ENCODE data around the gene FARP1. TPM values are rescaled to one million over a fixed set of nuclear protein-coding genes. Genes with fewer than 3 reads are reported as not detected.

FARP1 gene
- total and polyA plus RNA-seq, 2 of the 8 experiments (the other 6 are each of a cell fraction or from before 2014, with no cell fraction given), result 24.7 to 104 TPM

GRCh38 chr13:98156259-98156658 lies 13.4 kb downstream of the FARP1 start:
- no peak overlapping the region for H2BK20ac ChIP-seq (ENCODE audit: low read length)
- H4K8ac ChIP-seq (ENCODE audit: extremely low read depth, insufficient read depth, low read length), result no peak overlapping the region
- H3K27ac ChIP-seq (ENCODE audit: low read depth, low read length), result no peak overlapping the region
- H3K4me3 ChIP-seq (ENCODE audit: extremely low read depth in 1 of 4, insufficient read depth in 2 of 4, low read depth in 3 of 4, low read length in 4 of 4), result no peak overlapping the region
- no peak overlapping the region for H2BK5ac ChIP-seq (ENCODE audit: low read depth, low read length)
- H3K9ac ChIP-seq (replicated peaks in 1 of 4; ENCODE audit: extremely low read depth in 1 of 4, low read depth in 3 of 4, low read length in 3 of 4), result no peak overlapping the region
- H3K56ac ChIP-seq (replicated peaks; ENCODE audit: insufficient read length, low read depth, low read length), result no peak overlapping the region
- no peak overlapping the region for H3K4ac ChIP-seq (replicated peaks; ENCODE audit: insufficient read length, low read depth, low read length)
- peaks cover 0 to 4% of the 10 kb centered on the region in 2 experiments for H4K20me1 ChIP-seq (replicated peaks in 1 of 2; ENCODE audit: control insufficient read depth in 1 of 2, insufficient read depth in 2 of 2, low read length in 2 of 2)
- no peak overlapping the region for H4K5ac ChIP-seq (ENCODE audit: insufficient read length, low read depth, low read length)
- WGBS, 2 experiments (ENCODE audit: extremely low coverage in 1 of 2, insufficient coverage in 1 of 2, insufficient read length in 1 of 2, insufficient replicate concordance in 2 of 2, low coverage in 1 of 2, low lambda C conversion rate in 2 of 2, missing lambda C conversion rate in 1 of 2), result 83% methylated on average over 2 of the region's 2 CpGs; no CpG with 5 or more reads in 1 of the 2 experiments
- peaks cover 7% of the 10 kb centered on the region; the same call in 1 of the 2 replicates for H3K79me1 ChIP-seq (ENCODE audit: low read depth, low read length)
- no peak overlapping the region for H3K4me2 ChIP-seq (ENCODE audit: insufficient read depth in 1 of 2, low read depth in 2 of 2, low read length in 2 of 2)
- H3K23me2 ChIP-seq (ENCODE audit: low read depth, low read length), result no peaks in the 10 kb centered on the region
- TF ChIP-seq SRF (IDR thresholded peaks at IDR 0.05; ENCODE audit: low read depth, low read length) (no peak), SIRT6 (IDR thresholded peaks at IDR 0.05; ENCODE audit: low read length) (no peak), TAF7 (optimal IDR thresholded peaks at IDR 0.05; ENCODE audit: borderline replicate concordance, low read depth, low read length) (no peak), JUND (IDR thresholded peaks at IDR 0.05; ENCODE audit: low read length) (no peak)
- TF ChIP-seq, protein P1, sequence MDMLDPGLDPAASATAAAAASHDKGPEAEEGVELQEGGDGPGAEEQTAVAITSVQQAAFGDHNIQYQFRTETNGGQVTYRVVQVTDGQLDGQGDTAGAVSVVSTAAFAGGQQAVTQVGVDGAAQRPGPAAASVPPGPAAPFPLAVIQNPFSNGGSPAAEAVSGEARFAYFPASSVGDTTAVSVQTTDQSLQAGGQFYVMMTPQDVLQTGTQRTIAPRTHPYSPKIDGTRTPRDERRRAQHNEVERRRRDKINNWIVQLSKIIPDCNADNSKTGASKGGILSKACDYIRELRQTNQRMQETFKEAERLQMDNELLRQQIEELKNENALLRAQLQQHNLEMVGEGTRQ (IDR thresholded peaks at IDR 0.05; ENCODE audit: low read length), result no peak
- no peak overlapping the region for H2AFZ ChIP-seq (ENCODE audit: low read length)
- H3K4me1 ChIP-seq (replicated peaks in 1 of 4; ENCODE audit: control insufficient read depth in 3 of 4, insufficient read depth in 4 of 4, low read length in 3 of 4), result peaks cover 3 to 13% (median 8%) of the 10 kb centered on the region in 4 experiments; a peak in 5 of 7 replicates
- H2AK5ac ChIP-seq (ENCODE audit: low read depth, low read length), result no peak overlapping the region
- peaks cover 0 to 3% (median 1%) of the 10 kb centered on the region in 4 experiments; a peak in 3 of 8 replicates for H3K36me3 ChIP-seq (ENCODE audit: control insufficient read depth in 2 of 4, insufficient read depth in 4 of 4, low read length in 3 of 4)
- no peaks in the 10 kb centered on the region for H3K9me3 ChIP-seq (ENCODE audit: insufficient read depth in 2 of 2, low read depth in 1 of 2, low read length in 1 of 2)
- no peak for DNase-seq (ENCODE audit: low read depth in 1 of 2, low spot score in 2 of 2)
- CTCF ChIA-PET (ENCODE audit: partially characterized antibody), result interaction anchor here (0.7 to 1.5 kb wide), 4 partner anchors 11 to 150 kb away, joined by 3 read pairs; no protein-coding TSS in a partner anchor
- no peak overlapping the region for H3K18ac ChIP-seq (ENCODE audit: extremely low read depth, low read length)
- peaks cover 0 to 74% of the 10 kb centered on the region in 2 experiments; a peak in 2 of 4 replicates for H3K79me2 ChIP-seq (ENCODE audit: control insufficient read depth in 1 of 2, insufficient read depth in 2 of 2, low read length in 2 of 2)
- H3K23ac ChIP-seq (ENCODE audit: insufficient read length), result no peak overlapping the region
- H3K14ac ChIP-seq (ENCODE audit: insufficient read length), result no peak overlapping the region
- H2BK15ac ChIP-seq (ENCODE audit: low read length), result no peak overlapping the region
- H3K27me3 ChIP-seq (replicated peaks in 1 of 4; ENCODE audit: control insufficient read depth in 3 of 4, extremely low read depth in 1 of 4, insufficient read depth in 3 of 4, low read length in 3 of 4), result no peaks in the 10 kb centered on the region
- H4K91ac ChIP-seq (replicated peaks; ENCODE audit: insufficient read length, low read length), result no peak overlapping the region
- no peak overlapping the region for H2BK12ac ChIP-seq (ENCODE audit: low read depth, low read length)
- FAIRE-seq, result no peak
- POLR2A ChIA-PET (ENCODE audit: partially characterized antibody), result interaction anchor here (0.6 to 1.2 kb wide), 2 partner anchors 12 to 192 kb away, joined by 3 read pairs; no protein-coding TSS in a partner anchor
- no peak overlapping the region for H2BK120ac ChIP-seq (replicated peaks; ENCODE audit: low read depth, low read length)

Measured in H1 (cell line).